ENCODE results near the gene NAP1L4.

Gene NAP1L4

DNA sequence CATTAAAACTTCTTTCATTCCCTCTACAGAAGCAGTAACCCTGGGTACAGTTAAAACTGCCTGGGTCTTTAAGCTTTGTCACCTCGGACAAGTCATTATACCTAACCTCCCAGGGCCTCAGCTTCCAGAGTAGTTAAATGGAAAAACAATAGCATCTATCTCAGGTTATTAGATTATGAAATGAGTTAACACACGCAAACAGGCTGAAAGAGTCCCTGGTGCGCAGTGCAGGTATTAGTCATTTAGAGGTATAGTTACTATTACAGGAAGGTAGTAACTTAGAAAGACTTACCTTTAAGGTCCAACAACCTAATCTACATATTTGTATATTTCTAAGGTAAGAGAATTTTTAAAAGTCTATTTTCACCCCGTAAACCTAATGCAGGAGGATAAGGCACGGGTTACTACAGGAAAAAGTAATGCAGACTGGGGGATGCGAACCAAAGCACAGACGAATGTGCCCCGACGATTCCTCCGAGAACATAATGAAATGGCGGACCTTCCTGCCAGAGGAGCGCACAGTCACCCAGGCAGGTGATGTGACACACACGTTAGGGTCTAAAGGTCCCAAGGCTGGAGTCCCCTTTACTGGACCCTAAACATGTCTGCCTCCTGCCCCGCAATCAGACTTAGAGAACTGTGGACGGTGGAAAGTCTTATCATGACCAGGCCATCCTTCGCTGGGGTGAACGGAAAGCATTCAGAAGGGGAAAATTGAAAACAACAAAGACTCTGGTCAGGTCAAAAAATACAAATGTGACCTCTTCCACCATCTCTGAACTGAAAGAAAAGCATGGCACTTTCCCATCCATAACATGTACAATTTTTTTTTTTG lies 1.3 kb downstream of the NAP1L4 start:
- DNase-seq = no peak

DNA sequence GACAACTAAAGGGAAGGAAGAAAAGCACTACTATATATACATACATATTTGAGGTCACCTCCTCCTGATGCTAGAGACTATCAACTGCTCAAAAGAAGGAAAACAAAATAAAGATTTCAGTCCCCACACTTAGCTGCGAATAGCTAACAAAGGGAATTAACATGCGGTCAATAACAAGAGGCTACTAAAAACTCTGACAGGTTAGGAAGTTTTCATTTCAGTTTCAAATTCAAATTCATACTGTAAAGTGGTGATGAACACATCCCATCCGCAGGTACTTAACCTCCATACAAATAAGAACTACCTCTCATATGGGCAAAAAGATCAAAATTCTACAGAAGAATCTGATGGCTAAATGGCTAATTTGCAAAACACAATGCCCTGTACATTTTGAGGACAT lies 2.6 kb downstream of the NAP1L4 start:
- no peak for DNase-seq

DNA sequence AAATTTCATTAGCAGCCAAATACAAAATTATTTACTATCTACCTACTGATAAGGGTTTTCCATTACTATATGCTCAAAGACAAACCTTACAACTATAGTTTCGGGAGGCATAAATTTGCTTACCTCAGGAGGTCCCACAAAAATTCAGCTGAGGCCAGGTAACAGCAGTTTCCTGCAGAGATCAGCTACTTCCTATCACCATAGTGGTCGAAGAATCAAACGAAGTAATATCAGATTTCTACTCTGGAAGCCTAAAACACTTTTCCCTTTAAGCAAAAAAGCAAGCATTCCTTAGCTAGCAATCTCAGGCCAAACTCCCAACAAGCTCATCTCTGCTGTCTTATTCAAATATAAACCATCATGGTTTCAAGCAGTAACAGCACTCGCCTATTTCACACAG lies 3.1 kb downstream of the NAP1L4 start:
- no peak for DNase-seq

DNA sequence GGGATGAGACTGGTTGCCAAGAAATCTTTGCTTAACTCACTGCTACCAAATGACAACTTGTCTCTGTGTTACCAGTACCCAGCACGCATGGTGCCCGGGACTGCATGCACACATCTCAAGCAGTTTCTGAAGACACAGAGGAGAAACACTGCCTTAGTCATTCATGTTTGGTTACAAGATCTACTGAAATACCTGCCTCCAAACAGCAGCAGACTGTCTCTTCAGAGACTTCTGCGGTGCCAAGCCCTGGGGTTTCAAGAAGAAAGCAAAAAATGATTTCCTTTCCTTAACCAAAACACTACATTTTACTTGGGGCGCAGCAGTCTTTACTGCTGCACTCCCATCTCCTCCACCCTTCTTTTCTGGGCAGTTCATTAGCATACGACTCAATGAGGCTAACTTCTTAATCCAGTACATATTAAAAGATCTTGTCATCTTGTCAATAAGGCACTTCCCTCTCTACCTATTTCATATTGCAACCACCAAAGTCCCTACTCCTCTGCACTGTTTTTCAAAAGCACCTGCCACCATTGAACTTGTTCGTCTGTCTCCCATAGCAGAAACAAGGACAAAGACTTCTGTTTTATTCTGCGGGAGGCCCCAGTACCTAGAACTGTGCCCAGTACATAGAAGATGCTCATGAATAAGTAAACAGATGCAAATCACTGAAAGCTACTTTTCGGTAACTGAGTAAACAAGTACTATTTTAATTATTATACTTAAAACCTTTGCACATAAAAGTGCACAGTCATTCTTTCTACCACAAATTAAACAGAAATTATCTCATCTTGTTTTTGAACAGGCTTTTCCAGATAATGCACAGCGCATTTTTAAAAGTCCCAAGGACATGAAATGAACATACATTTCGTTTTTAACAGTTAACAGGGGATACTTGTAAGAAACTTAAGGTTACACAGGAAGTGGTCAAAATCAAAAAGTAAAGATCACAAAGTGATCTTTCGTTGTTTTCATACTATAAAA lies 4.0 kb downstream of the NAP1L4 start:
- no peak for DNase-seq

DNA sequence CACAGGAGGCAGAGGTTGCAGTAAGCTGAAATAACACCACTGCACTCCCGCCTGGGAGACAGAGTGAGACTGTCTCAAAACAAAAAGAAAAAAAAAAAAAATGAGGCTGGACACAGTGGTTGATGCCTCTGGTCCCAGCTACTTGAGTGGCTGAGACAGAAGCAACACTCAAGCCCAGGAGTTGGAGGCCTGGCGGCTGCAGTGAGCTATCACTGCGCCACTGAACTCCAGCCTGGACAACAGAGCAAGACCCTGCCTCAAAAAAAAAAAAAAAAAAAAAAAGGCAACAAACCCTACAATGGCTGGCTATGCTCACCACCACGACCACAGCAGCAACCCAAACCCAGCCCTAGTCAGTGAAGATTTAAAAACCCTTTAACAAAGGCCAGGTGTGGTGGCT lies 8.2 kb downstream of the NAP1L4 start:
- no peak for DNase-seq

DNA sequence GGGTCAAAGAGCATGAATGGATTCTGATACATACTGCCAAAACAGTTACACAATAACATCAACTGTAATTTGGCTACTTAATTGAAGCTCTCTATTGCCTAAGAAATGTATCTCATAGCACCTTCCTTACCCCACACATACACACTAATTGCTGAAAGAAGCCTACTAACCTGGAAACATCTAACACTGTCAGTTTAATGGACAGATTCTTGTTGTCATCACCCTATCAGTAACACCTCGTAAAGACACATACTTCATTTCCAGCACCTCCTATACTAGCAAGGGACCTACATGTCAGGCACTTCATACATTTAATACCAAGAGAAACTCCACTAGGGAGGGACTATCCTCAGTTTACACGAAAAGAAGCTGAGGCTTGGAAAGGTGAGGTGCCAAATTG lies 9.9 kb downstream of the NAP1L4 start:
- no peak for DNase-seq

DNA sequence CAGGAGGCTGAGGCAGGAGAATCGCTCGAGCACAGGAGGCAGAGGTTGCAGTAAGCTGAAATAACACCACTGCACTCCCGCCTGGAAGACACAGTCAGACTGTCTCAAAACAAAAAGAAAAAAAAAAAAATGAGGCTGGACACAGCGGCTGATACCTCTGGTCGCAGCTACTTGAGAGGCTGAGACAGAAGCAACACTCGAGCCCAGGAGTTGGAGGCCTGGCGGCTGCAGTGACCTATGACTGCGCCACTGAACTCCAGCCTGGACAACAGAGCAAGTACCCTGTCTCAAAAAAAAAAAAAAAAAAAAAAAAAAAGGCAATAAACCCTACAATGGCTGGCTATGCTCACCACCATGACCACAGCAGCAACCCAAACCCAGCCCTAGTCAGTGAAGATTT lies 11.0 kb downstream of the NAP1L4 start:
- no peak for DNase-seq

DNA sequence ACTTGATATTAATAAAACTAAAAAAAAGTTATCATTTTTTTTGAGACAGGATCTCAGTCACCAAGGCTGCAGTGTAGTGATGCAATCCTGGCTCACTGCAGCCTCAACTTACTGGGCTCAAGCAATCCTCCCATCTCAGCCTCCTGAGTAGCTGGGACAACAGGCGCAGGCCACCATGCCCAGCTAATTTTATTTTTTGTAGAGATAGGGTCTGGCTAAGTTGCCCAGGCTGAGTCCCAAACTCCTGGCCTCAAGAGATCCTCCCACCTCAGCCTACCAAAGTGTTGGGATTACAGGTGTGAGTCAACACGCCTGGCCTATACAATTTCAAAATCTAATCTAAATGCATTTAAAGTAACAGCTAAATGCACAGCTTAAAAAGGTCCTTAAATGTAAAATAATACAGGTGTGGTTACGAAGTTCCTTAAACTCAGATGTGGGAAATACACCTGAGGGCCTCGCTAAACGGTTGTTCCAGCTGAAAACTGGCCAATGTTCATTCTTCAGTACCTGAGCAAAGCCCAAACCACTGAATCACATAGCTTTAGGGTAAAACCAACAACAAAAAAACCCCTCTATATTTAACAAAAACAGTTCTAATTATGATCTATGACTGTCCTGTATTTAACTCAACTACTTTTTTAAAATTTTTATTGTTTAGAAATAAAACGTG lies 11.8 kb downstream of the NAP1L4 start:
- no peak for DNase-seq

DNA sequence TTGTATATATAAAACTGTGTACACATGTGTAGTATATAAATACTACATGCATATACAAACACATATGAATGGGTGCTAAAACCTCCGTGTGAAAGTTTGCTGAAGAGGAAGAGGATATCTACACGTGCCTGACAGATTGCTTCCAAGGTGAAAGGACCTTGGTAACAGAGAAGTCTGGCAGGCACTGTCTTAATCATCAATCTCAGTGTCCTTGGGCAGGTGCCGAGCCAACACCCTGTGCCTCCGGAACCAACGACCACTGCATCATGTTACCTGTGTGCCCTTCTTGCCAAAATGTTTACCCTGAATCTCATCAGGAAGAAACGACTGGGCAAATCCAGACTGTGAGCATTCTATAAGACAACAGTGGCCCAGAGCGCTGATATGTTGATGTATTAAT lies 15.0 kb downstream of the NAP1L4 start:
- no peak for DNase-seq

DNA sequence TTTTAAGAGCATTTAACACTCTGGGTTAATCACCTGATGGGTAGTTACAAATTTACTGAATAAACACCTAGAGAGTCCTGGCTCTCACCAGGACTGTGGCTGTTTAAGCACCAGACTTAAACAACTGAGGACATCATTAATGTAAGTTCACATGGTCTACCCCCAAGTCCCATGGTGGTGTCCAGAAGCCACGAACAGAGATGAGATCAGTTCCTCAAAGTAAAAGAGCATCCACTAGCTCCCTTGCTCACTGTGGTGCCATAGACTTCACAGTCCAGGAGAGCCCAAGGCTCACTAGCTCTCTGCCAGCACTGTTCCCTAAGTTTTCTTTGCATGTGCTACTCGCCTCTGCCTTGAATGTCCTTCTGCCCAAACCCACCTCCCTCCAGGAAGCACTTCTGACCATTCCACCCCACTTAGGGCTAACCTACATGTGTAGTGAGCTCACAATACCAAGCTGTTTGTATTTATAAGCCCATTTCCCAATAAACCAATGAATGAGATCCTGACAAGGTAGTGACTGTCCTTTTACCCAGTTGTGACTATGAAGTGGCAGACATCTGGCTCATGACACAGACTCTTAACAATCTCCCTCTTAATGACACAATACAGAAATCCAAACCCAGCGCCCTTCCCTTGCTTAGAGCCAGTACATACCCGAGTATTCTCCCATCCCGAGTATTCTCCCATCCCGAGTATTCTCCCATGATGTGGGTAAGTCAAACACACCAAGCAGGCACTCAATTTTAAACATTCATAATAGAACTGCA lies 15.7 kb downstream of the NAP1L4 start:
- DNase-seq = no peak

DNA sequence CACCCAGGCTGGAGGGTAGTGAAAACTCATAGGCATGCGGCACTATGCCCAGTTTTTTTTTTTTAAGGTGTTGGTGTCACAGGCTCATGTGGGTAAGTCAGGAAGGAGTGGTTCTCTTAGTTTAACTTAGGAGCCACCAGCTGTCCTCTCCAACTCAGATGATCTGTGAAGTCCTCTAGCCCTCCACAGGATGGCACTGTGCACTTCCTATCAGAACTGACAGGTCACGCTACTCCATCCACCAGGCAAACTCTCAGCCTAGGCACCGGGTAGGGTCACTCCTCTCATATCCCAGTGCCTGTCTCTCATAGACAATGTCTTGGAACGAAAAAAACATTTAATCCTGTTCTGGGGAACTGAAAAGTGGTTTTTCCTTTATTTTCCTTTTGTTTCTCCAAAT lies 16.5 kb downstream of the NAP1L4 start:
- no peak for DNase-seq

DNA sequence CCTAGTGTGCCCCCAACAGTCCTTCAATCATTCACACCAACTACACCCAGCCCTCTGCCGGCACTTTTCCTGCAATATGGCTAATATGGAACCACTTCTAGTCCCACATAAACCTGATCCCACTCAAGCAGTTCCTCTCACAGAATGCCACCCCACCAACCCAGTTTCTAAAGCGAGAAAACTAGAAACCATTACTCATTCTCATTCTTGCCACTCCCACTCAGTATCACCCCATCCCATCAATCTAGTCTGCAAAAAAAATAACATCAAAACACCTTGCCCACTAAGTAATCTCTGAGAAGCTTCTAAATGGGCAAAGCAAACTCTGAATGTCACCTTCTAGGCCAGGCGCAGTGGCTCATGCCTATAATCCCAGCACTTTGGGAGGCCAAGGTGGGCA lies 17.9 kb downstream of the NAP1L4 start:
- DNase-seq = no peak

DNA sequence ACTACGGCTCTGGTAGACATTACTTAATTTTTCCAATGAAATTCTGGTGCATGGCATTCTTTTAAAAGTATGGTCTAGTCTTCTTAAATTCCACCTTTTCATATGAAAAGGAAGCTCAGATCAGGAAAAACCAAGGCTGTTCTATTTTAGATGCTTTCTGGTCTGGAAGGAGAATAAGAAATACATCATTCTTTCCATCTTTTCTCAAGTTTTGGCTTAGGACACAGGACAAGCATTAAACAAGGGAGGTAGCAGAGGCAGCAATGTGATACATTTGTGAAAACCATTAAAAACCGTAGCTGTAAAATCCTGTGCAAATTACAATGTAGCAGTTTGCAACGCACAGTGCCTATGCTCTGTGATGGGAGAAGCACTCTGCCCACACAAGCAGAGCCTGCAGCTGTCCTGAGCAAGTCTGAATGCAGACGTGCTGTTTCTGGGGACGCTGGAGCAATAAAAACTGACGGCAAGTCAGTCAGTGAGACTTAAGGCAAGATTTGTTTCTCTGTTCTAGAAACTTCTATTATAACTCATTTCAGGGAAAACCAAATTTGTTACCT lies 23.7 kb downstream of the NAP1L4 start:
- no peak for DNase-seq

DNA sequence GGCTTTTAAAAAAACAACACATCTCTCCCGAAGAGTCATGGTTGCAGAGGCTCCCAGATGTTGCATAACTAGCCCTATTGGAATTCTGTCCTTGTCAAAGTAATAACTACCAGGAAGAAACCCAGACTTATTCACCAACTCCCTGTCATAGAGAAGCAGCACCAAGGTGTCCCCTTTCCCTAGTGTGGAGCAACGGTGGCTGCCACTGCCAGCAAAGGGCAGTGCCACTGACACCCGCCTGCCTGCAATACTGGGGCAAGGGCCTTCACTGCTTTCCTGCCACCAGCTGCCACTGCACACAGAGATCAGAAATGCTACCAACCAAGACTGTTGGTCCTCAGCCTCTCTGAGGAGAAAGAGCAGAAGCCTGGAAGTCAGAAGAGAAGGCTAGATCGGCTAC lies 27.3 kb downstream of the NAP1L4 start:
- no peak for DNase-seq

DNA sequence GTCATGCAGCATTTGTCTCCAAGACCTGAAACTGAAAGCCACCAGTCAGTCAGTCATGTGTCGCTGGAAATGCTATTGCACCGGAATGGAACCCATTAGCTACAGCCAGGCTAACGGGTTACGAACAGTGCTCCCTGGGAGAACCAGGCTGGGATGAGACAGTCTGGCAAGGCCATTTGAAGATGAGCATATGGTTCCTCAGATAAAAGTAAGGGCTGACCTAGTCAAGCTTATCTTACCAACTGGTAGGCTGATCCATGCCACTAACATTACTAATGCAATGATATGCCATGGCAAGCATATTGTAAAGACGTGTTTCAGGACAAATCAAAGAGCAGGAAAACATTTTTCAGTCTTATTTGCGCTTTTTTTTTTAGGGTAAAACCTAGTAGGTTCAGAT lies 28.4 kb downstream of the NAP1L4 start:
- no peak for DNase-seq

DNA sequence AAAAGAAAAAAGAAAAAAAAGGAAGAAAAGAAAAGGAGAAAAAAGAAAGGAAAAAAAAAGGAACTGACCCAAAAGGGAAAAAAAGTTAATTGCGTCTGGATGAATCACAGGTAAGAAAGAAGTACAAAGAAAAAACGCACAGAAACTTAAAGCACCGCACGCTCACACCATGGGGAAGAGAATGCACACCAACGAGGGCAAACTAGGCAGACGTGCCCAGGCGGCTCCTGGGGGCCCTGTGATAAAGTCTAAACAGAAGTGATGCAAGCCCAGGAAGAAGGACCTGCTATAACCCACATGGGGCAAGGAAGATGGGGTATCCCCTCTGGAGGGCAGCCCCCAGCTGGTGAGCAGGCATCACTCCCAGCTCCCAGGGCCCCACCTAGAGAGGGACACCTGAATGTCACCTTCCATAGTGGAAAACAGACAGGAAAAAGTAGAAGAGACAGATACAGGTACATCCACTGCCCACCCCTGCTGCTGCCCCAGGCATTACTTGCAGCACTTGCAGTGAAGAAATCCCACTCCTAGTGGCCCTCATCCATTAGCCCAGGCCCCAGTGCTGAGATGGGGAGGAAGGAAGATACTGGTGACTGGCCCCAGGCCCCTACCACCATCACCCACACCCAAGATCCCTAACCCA lies 28.9 kb downstream of the NAP1L4 start:
- DNase-seq = no peak

DNA sequence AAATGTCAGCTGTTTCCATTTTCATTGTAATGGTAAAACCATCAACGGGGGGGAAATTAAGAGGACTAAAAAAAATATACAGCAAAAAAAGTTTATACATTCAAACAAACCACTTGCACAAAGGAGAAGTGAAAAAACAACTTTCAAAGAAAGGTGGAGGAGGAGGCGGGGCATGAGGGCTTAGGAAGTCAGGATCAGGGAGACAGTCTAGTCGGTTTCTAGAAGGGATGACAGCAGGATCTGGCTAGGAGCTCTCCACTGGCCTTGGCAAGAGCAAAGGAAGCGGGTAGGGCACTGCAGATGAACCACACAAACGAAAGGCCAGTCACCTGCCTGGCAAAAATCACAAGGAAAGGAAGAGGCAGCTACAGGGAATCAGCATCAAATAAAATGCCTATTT lies 31.0 kb downstream of the NAP1L4 start:
- no peak for DNase-seq

DNA sequence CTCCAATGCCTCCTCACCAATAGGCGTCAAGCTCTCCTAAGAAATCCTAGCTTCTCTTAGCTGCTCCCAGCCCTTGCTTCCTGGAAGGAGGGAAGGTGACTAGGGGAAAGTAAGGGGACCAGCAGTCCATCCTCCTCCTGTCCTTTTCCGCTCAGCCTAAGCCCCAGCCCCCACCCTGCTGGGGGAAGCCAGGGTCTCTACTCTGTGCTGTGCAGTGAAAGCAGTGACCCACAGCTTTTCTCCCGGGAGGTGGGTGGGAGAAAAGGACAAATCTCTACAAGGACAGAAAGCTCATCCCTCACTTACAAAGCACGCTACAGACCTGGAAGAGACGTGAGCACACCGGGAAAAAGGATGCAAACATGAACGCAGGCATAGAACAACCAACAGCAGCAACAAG lies 32.0 kb downstream of the NAP1L4 start:
- DNase-seq = no peak

DNA sequence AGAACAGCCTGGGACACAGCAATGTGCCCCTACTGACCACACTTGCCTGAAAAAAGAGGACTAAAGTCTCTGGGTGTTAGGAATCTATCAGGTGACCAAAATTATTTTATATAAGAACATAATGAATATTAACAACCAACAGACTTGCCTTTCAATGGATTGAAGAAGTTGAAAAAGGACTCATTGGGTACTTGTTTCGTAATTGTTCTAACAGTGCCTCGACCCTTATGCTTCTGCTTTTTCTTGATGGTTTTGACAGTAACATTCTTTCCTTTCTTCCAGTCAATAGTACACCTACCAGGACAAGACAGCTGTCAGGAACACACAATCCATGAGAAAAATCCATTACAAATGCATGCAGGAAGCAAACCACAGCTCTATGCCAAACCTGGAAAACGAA lies 33.9 kb downstream of the NAP1L4 start:
- no peak for DNase-seq

DNA sequence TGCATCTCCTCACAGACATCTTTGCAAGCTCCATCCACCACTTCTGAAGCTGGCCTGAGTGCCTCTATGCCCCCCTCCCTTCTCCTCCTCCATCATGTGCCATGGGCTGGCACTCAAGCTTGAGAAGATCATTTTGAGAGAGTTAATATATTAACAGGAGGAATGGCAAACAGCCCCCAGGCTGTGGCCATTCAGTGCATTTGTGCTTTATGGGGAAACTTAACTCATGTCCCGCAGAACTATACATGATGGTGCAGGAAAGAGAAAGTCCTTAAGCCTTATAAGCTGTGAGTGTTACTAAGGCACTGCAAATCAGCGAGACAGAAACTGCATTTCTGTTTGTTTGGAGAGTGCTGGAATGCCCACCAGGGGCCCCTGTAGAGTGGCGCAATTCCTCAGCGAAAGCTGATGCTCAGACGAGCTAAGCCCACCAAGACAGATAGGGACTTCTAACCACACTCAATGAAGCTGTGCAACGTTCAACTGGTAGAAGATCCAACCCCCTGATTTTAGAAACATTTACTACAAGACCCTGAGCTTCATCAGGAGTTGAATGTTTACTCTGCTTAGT lies 36.1 kb downstream of the NAP1L4 start:
- no peak for DNase-seq

DNA sequence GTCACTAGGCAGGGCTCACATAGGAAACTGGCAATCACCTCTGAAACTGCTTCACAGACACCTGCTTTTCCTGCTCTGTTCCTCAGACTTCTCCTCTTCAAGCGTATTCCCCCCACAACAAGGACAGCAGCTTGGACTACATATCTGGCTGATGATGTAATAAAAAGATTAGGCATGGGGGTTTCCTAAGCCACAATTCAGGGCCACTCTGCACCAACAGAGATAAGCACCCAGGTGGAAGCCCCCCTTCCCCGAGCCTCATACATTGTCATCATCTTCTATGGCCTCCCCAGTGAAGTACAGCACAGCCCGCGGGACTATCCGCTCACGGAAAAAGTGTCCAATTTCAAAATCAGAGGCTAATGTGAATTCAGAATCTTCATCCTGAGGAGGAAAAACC lies 37.9 kb downstream of the NAP1L4 start:
- no peak for DNase-seq

DNA sequence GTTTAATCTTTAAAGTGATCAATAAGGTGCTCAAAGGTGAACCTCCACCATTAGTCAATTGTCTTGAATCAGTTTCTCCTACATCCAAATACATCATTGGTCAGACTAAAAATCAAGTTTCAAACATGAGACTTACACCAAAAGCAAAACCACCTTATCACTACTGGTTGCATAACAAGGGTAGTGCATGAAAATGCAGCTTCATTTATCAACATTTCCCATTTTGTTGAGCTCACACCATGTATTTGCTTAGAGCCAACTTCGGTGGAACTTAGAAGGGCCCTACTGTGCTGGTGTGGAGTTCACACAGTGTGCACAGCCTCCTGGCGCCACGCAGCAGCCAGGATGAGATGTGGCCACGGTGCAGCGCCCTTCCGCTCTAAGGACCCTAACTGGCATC lies 39.8 kb downstream of the NAP1L4 start:
- DNase-seq = no peak

Data from NCI-H446 treated with DMSO at 0.1 percent for 48 hours (cell line).